ENCODE measurements around the gene USP5. TPM values are rescaled to one million over a fixed set of nuclear protein-coding genes. Genes with fewer than 3 reads are reported as not detected.
"Not testable (repeated sequence)": the region's sequence is repeated elsewhere in the genome, so short reads cannot be mapped to it uniquely, and the experiment has no call there.

Gene USP5
- total RNA-seq, 4 donors from 2014 or later = 50.6 to 60.0 (median 54.0) TPM

DNA sequence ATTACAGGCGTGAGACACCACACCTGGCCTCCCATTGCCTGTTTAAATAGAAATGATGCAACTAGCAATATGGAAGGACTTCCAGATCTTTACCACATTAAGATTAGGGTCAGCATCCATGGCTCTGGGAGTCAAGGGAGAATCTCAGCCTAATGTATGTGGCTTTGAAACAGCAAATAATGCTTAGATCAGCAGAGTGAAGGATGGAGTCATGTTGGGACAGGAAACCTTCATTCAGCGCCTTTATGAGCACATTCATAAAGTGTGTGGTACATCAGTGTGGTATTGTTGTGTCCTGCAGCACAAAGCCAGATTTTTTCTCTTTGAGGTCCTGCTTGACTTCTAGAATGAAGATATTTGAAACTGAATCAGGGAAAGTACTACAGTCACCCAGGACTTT, 36.4 kb downstream of the USP5 start:
- Histone ChIP-seq H3K27me3 (no peaks in the 10 kb centered on the region), H3K36me3 (peaks cover 0 to 23% (median 5%) of the 10 kb centered on the region in 3 donors), H3K4me1 (peaks cover 3 to 40% (median 6%) of the 10 kb centered on the region in 3 donors), H3K4me3 (no peak overlapping the region), H3K9me3 (no peaks in the 10 kb centered on the region), H3K27ac (peak overlapping the region in 1 of 4 donors; percentile 0)
- DNase-seq = no peak
- WGBS, 2 donors = 21 to 55% methylated on average over 1 to 2 of the region's 2 CpGs
- intact Hi-C loops (cut with DNase I) = no loop called here
- TF ChIP-seq POLR2A (IDR thresholded peaks at IDR 0.05) = no peak
- TF ChIP-seq, protein P1, sequence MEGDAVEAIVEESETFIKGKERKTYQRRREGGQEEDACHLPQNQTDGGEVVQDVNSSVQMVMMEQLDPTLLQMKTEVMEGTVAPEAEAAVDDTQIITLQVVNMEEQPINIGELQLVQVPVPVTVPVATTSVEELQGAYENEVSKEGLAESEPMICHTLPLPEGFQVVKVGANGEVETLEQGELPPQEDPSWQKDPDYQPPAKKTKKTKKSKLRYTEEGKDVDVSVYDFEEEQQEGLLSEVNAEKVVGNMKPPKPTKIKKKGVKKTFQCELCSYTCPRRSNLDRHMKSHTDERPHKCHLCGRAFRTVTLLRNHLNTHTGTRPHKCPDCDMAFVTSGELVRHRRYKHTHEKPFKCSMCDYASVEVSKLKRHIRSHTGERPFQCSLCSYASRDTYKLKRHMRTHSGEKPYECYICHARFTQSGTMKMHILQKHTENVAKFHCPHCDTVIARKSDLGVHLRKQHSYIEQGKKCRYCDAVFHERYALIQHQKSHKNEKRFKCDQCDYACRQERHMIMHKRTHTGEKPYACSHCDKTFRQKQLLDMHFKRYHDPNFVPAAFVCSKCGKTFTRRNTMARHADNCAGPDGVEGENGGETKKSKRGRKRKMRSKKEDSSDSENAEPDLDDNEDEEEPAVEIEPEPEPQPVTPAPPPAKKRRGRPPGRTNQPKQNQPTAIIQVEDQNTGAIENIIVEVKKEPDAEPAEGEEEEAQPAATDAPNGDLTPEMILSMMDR (IDR thresholded peaks at IDR 0.05) = no peak

DNA sequence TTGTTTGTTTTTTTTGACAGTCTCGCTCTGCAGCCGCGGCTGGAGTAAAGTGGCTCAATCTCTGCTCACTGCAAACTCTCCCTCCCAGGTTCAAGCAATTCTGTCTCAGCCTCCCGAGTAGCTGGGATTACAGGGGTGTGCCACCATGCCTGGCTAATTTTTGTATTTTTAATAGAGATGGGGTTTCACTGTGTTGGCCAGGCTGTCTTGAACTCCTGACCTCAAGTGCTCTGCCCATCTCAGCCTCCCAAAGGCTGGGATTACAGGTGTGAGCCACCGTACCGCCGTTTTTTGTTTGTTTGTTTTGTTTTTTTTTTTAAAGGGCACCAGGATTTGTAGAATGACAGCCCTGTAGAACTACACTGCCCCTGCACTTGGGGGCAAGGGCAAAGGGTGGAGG, 36.8 kb downstream of the USP5 start:
- DNase-seq; H3K4me3 ChIP-seq; H3K9me3 ChIP-seq; intact Hi-C loops (cut with DNase I); H3K27me3 ChIP-seq: not testable (repeated sequence)
- H3K36me3 ChIP-seq = peaks cover 0 to 18% (median 3%) of the 10 kb centered on the region in 3 donors
- H3K27ac ChIP-seq = peak overlapping the region in 1 of 4 donors; percentile 0
- WGBS, 2 donors = 60 to 76% methylated on average over 7 of the region's 7 CpGs
- H3K4me1 ChIP-seq = peaks cover 3 to 40% (median 6%) of the 10 kb centered on the region in 3 donors

DNA sequence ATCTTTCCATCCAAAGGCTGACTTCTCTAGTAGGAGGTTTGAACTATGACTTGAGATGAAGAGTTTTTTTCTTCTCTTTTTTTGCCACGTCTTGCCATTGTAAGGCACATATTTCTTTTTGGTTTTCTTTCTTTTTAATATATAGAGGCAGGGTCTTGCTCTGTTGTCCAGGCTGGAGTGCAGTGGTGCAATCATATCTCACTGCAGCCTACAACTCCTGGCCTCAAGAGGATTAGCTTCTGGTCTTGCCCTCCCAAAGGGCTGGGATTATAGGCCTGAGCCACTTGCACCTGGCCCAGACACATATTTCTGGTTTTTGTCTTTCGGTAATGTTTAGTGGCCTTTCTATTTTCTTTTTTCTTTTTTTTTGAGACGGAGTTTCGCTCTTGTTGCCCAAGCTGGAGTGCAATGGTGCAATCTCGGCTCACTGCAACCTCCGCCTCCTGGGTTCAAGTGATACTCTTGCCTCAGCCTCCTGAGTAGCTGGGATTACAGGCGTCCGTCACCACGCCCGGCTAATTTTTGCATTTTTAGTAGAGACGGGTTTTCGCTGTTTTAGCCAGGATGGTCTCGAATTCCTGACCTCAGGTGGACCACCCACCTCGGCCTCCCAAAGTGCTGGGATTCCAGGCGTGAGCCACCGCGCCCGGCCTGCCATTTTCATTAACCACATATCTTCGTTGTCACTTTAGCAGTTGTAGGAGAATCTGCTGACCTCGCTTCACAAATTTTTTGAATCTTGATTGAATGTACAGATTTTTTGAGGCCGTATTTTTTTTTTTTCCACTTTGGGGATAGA, 38.0 kb downstream of the USP5 start:
- H3K9me3 ChIP-seq; H3K36me3 ChIP-seq; H3K4me3 ChIP-seq; intact Hi-C loops (cut with DNase I); DNase-seq; H3K27me3 ChIP-seq: not testable (repeated sequence)
- H3K27ac ChIP-seq = peak overlapping the region; percentile 86 to 92 (median 88)
- WGBS, 2 donors = 85 to 92% methylated on average over 20 to 21 of the region's 21 CpGs
- H3K4me1 ChIP-seq = peaks cover 3 to 40% (median 6%) of the 10 kb centered on the region in 3 donors

DNA sequence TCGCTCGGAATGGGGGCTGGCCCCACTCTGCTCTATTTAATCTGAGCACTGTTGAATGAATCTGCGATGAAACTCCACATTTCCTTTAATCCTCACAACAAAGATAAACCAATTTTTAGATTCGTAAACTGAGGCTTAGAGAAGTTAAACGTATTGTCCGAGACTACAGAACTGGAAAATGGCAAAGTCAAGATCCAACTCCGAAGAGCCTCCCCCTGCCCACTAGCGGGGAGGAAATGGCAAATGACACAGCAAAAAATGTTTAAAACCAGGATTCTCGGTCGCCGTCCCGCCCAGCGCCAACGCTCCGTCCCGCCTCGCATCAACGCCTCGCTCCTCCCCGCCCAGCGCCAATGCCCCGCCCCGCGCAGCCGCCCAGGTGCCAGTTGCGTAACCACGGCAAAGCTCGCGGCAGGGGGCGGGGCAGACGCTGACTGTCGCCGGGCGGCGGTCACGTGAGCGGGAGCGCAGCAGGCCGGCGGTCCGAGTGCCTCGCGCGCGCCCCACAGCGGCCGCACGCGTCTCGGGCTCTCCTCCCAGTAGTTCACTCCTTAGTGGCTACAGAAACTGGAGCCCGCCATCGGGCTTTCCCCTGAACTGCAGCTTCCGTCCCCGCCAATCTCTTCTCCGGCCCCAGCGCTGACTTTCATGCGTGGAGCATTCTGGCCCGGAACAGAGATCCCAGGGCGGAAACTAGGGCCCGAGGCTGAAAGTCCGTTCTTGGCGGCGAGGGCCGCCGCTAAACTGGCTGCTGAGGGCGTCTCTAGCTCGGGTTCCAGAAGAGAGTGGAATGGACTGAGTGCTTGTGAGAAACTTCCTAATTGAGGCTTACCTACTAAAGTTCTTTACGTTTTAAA, 39.1 kb downstream of the USP5 start:
- peak; percentile 71 for DNase-seq
- H3K4me1 ChIP-seq = peaks cover 3 to 40% (median 6%) of the 10 kb centered on the region in 3 donors
- TF ChIP-seq, protein P1 (IDR thresholded peaks at IDR 0.05) = peak; percentile 78 to 97 (median 92)
- TF ChIP-seq POLR2A (IDR thresholded peaks at IDR 0.05) = peak in 3 of 4 donors; percentile 34 to 67 (median 44)
- intact Hi-C loops (cut with DNase I) = no loop called here
- H3K4me3 ChIP-seq = peak overlapping the region; percentile 29 to 61 (median 50)
- no peaks in the 10 kb centered on the region for H3K9me3 ChIP-seq
- no peaks in the 10 kb centered on the region for H3K27me3 ChIP-seq
- no peaks in the 10 kb centered on the region for H3K36me3 ChIP-seq
- WGBS, 2 donors = 2 to 15% methylated on average over 6 to 24 of the region's 68 CpGs
- peak overlapping the region; percentile 86 to 92 (median 88) for H3K27ac ChIP-seq

DNA sequence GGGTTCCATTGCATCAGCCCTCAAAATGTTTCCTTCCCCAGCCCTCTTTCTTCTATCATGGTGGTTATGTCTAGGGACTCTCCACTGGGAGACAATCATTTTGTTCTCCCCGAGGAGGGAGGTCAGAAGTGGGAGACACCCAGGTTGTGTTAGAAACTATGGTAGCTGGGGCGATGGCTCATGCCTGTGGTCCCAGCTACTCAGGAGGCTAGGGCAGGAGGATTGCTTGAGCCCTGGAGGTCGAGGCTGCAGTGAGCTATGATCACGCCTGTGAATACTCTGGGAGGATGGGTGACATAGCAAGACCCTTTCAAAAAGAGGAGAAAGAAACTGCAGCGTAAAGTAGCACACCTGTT, 39.7 kb downstream of the USP5 start:
- WGBS, 2 donors = 79 to 97% methylated on average over 4 to 5 of the region's 5 CpGs
- H3K4me1 ChIP-seq = peaks cover 3 to 40% (median 6%) of the 10 kb centered on the region in 3 donors
- H3K27me3 ChIP-seq = no peaks in the 10 kb centered on the region
- DNase-seq = no peak
- no peaks in the 10 kb centered on the region for H3K9me3 ChIP-seq
- H3K36me3 ChIP-seq = no peaks in the 10 kb centered on the region
- TF ChIP-seq, protein P1 (IDR thresholded peaks at IDR 0.05) = no peak
- TF ChIP-seq POLR2A (IDR thresholded peaks at IDR 0.05) = no peak
- peak overlapping the region; percentile 29 to 61 (median 50) for H3K4me3 ChIP-seq
- peak overlapping the region; percentile 86 to 92 (median 88) for H3K27ac ChIP-seq
- intact Hi-C loops (cut with DNase I) = no loop called here

DNA sequence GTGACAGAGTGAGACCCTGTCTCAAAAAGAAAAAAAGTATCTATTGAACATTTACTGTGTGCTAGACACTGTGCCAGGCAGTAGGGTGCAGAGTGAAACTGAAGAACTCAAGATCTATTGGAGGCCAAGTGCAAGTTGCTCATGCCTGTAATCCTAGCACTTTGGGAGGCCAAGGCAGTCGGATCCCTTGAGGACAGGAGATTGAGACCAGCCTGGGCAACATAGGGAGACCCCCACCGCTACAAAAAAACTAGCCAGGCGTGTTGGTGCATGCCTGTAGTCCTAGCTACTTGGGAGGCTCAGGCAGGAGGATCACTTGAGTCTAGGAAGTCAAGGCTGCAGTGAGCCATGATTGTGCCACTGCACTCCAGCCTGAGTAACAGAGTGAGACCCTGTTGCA, 40.7 kb downstream of the USP5 start:
- H3K36me3 ChIP-seq; DNase-seq; intact Hi-C loops (cut with DNase I); H3K27me3 ChIP-seq; H3K4me3 ChIP-seq; H3K9me3 ChIP-seq; H3K27ac ChIP-seq: not testable (repeated sequence)
- H3K4me1 ChIP-seq = peaks cover 3 to 29% (median 6%) of the 10 kb centered on the region in 3 donors
- 75 to 93% methylated on average over 3 of the region's 3 CpGs for WGBS, 2 donors

Data from esophagus squamous epithelium (tissue), 5 donors.